HCT116 (cell line): ENCODE results near the gene DENND1A. TPM values are rescaled to one million over a fixed set of nuclear protein-coding genes. Genes with fewer than 3 reads are reported as not detected.

ENCODE experiments used
- ATAC-seq: fragments of 200-7000 bp; cut with Tn5 transposase; 2 replicates; pipeline ENCODE4 v1.9.1; 2020; ENCODE audit warnings: mild to moderate bottlenecking, moderate library complexity
- BruUV-seq: library from RNA; stranded (reverse); fragments of 400-500 nt; replicated peaks from 2 replicates; lab custom pipeline; 2021; lab: Mats Ljungman, UMichigan
- CTCF ChIA-PET: fragments of 300-600 bp; sonication (Branson Sonifier 250); formaldehyde crosslinking; loops from one replicate; lab custom pipeline; 2021; ENCODE audit warnings: antibody characterized with exemption; lab: Charles Lee
- POLR2A ChIA-PET: fragments of 300-600, 350-600 bp; sonication (Branson Sonifier 250); formaldehyde crosslinking; loops from one replicate; lab custom pipeline; 2021; ENCODE audit warnings: antibody characterized with exemption; lab: Charles Lee
- RAD21 ChIA-PET, 2 experiments: fragments of 300-600 bp; sonication (Branson Sonifier 250); formaldehyde crosslinking; loops; one replicate each; lab custom pipeline; 2023; ENCODE audit warnings: low total read pairs in 2 of 2; ENCODE audit not compliant: uncharacterized antibody in 2 of 2, unreplicated experiment in 2 of 2, low non-redundant PET in 1 of 2; lab: Charles Lee
- DNase-seq: peaks from one replicate; pipeline ENCODE4 v3.0.0-alpha.2; 2010; ENCODE audit warnings: low read depth, low spot score
- H2AFZ ChIP-seq: fragments of 200-600 bp; shearing (Covaris generic), sonication (generic); 2 replicates; pipeline ENCODE4 v1.6.1; 2017; ENCODE audit warnings: low read depth, mixed run types, mixed read lengths, antibody characterized with exemption, low read length; ENCODE audit not compliant: poor library complexity, severe bottlenecking
- H3K27ac ChIP-seq: 2 replicates; pipeline ENCODE4 v1.5.1; 2012; ENCODE audit warnings: low read depth, low read length
- H3K27me3 ChIP-seq: fragments of 200-600 bp; sonication (generic); 2 replicates; pipeline ENCODE4 v1.6.1; 2016; ENCODE audit warnings: mixed run types, low read length, mixed read lengths; ENCODE audit not compliant: insufficient read depth
- H3K36me3 ChIP-seq, 2 experiments: fragments of 200-500 bp in 1 of 2; fragments of 200-600 bp in 1 of 2; sonication (Bioruptor generic) in 1 of 2; sonication (generic) in 1 of 2; 2 replicates each; pipeline versions ENCODE4 v1.5.1 to v1.6.1; 2014 to 2016; ENCODE audit warnings: low read length in 2 of 2, inconsistent platforms in 1 of 2, mixed read lengths in 1 of 2, mixed run types in 1 of 2; ENCODE audit not compliant: insufficient read depth in 2 of 2, control insufficient read depth in 1 of 2
- H3K4me1 ChIP-seq, 2 experiments: fragments of 200-600 bp in 1 of 2; sonication (generic) in 1 of 2; 2 replicates each; pipeline versions ENCODE4 v1.5.1 to v1.6.1; 2012 to 2017; ENCODE audit warnings: low read length in 2 of 2, inconsistent platforms in 1 of 2, mild to moderate bottlenecking in 1 of 2, mixed read lengths in 1 of 2, mixed run types in 1 of 2, moderate library complexity in 1 of 2; ENCODE audit not compliant: insufficient read depth in 2 of 2, control insufficient read depth in 1 of 2
- H3K4me2 ChIP-seq: fragments of 200-600 bp; sonication (generic); 2 replicates; pipeline ENCODE4 v1.6.1; 2017; ENCODE audit warnings: mixed run types, low read length, mixed read lengths
- H3K4me3 ChIP-seq, 2 experiments: fragments of 200-600 bp in 1 of 2; sonication (generic) in 1 of 2; replicated peaks in 1 of 2; 2 replicates each; pipeline ENCODE4 v1.5.1; 2011 to 2016; ENCODE audit warnings: low read length in 2 of 2, control low read depth in 1 of 2, low read depth in 1 of 2, mild to moderate bottlenecking in 1 of 2, mixed read lengths in 1 of 2, mixed run types in 1 of 2
- H3K79me2 ChIP-seq: fragments of 200-600 bp; sonication (generic); 2 replicates; pipeline ENCODE4 v1.6.1; 2017; ENCODE audit warnings: mild to moderate bottlenecking, mixed run types, low read length, moderate library complexity, mixed read lengths; ENCODE audit not compliant: insufficient read depth
- H3K9ac ChIP-seq: fragments of 200-600 bp; sonication (generic); 2 replicates; pipeline ENCODE4 v1.6.1; 2016; ENCODE audit warnings: low read length, mixed read lengths
- H3K9me2 ChIP-seq: fragments of 200-600 bp; sonication (generic), shearing (Covaris generic); 2 replicates; pipeline ENCODE4 v1.6.1; 2017; ENCODE audit warnings: mixed run types, mild to moderate bottlenecking, moderate library complexity; ENCODE audit not compliant: insufficient read depth
- H3K9me3 ChIP-seq, 2 experiments: fragments of 200-500 bp in 1 of 2; fragments of 200-600 bp in 1 of 2; sonication (Bioruptor generic) in 1 of 2; sonication (generic) in 1 of 2; 2 replicates each; pipeline ENCODE4 v1.6.1; 2014 to 2017; ENCODE audit warnings: low read length in 2 of 2, mixed read lengths in 2 of 2, inconsistent platforms in 1 of 2, low read depth in 1 of 2, mild to moderate bottlenecking in 1 of 2, mixed run types in 1 of 2, moderate library complexity in 1 of 2; ENCODE audit not compliant: control insufficient read depth in 1 of 2, insufficient read depth in 1 of 2
- H4K20me1 ChIP-seq: fragments of 200-600 bp; sonication (generic), shearing (Covaris generic); 2 replicates; pipeline ENCODE4 v1.6.1; 2017; ENCODE audit warnings: mixed run types, mild to moderate bottlenecking, moderate library complexity; ENCODE audit not compliant: insufficient read depth
- CEBPB ChIP-seq: IDR thresholded peaks from 2 replicates; pipeline ENCODE4 v1.6.1; 2012; ENCODE audit warnings: low read depth
- EGR1 ChIP-seq: IDR thresholded peaks from 2 replicates; pipeline ENCODE4 v1.6.1; 2012; ENCODE audit warnings: low read depth
- FOSL1 ChIP-seq: IDR thresholded peaks from 2 replicates; pipeline ENCODE4 v1.6.1; 2012; ENCODE audit warnings: low read depth
- ZFX ChIP-seq: fragments of 450-650 bp; IDR thresholded peaks from 2 replicates; pipeline ENCODE4 v1.6.1; 2017
- intact Hi-C: fragments of 100-400 bp; cut with micrococcal nuclease; formaldehyde crosslinking; loops from 2 replicates; pipeline ENCODE4 v1.10.0; 2022
- total RNA-seq: library from RNA; stranded (reverse); gene quantifications from one replicate; pipeline ENCODE4 v1.2.1, GENCODE V29; 2021; ENCODE audit not compliant: unreplicated experiment
- TF ChIP-seq, protein P1 (sequence below): IDR thresholded peaks from 2 replicates; pipeline ENCODE4 v1.6.1; 2012; ENCODE audit warnings: low read depth
- TF ChIP-seq, protein P2 (sequence below): IDR thresholded peaks from 2 replicates; pipeline ENCODE4 v1.6.1; 2011; ENCODE audit warnings: mild to moderate bottlenecking, low read length, moderate library complexity; ENCODE audit not compliant: insufficient replicate concordance; ENCODE audit errors: extremely low read depth

DENND1A gene
- total RNA-seq, 1 experiment from 2014 or later, result 33.0 TPM

DNA sequence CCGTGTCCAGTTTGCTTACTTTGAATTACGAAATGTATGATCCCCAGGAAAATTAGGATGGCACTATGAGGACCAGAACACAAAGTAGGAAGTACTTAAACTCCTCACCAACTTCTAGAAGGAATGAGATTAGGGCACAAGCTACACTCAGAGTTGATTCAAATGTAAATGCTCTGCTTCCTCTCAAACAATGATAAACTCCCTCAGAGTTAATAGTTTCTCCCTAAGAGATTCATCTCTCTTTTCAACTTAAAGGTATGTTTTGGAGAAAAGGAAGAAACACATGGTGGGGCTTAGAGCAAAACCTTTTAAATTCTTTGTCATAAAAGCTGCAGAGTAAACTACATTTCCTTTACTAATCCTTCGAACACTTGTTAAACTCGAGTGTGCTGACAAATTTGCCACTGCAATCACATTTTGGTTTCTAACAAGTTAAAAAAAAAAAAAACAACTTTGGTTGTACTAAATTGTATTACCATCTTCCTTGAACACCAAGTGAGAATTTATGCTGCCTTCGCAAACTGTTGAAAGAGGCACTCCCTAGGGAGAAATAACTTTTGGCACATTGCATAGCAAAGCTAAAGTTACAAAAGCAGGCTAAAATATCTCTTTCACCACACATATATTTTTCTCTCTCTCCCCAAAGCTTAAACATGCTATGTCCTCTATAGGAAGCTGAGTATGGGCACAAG, 66.6 kb downstream of the DENND1A start:
- TF ChIP-seq, protein P1, sequence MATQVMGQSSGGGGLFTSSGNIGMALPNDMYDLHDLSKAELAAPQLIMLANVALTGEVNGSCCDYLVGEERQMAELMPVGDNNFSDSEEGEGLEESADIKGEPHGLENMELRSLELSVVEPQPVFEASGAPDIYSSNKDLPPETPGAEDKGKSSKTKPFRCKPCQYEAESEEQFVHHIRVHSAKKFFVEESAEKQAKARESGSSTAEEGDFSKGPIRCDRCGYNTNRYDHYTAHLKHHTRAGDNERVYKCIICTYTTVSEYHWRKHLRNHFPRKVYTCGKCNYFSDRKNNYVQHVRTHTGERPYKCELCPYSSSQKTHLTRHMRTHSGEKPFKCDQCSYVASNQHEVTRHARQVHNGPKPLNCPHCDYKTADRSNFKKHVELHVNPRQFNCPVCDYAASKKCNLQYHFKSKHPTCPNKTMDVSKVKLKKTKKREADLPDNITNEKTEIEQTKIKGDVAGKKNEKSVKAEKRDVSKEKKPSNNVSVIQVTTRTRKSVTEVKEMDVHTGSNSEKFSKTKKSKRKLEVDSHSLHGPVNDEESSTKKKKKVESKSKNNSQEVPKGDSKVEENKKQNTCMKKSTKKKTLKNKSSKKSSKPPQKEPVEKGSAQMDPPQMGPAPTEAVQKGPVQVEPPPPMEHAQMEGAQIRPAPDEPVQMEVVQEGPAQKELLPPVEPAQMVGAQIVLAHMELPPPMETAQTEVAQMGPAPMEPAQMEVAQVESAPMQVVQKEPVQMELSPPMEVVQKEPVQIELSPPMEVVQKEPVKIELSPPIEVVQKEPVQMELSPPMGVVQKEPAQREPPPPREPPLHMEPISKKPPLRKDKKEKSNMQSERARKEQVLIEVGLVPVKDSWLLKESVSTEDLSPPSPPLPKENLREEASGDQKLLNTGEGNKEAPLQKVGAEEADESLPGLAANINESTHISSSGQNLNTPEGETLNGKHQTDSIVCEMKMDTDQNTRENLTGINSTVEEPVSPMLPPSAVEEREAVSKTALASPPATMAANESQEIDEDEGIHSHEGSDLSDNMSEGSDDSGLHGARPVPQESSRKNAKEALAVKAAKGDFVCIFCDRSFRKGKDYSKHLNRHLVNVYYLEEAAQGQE, result no peak
- TF ChIP-seq, protein P2, sequence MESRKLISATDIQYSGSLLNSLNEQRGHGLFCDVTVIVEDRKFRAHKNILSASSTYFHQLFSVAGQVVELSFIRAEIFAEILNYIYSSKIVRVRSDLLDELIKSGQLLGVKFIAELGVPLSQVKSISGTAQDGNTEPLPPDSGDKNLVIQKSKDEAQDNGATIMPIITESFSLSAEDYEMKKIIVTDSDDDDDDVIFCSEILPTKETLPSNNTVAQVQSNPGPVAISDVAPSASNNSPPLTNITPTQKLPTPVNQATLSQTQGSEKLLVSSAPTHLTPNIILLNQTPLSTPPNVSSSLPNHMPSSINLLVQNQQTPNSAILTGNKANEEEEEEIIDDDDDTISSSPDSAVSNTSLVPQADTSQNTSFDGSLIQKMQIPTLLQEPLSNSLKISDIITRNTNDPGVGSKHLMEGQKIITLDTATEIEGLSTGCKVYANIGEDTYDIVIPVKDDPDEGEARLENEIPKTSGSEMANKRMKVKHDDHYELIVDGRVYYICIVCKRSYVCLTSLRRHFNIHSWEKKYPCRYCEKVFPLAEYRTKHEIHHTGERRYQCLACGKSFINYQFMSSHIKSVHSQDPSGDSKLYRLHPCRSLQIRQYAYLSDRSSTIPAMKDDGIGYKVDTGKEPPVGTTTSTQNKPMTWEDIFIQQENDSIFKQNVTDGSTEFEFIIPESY, result no peak
- TF ChIP-seq EGR1, result no peak
- no peak for TF ChIP-seq CEBPB
- TF ChIP-seq ZFX, result no peak
- no peak for TF ChIP-seq FOSL1
- POLR2A ChIA-PET, result no interaction called here
- RAD21 ChIA-PET, result no interaction called here

More for the DNA sequence above, 66.6 kb downstream of the DENND1A start:
- Histone ChIP-seq H3K27me3 (no peaks in the 10 kb centered on the region), H3K27ac (no peak overlapping the region), H3K79me2 (no peaks in the 10 kb centered on the region; the same call in none of the 2 replicates), H3K4me3 (no peak overlapping the region), H3K9ac (no peak overlapping the region), H4K20me1 (no peaks in the 10 kb centered on the region), H3K36me3 (no peaks in the 10 kb centered on the region), H3K4me2 (no peak overlapping the region), H2AFZ (no peak overlapping the region), H3K9me2 (no peaks in the 10 kb centered on the region), H3K4me1 (no peaks in the 10 kb centered on the region), H3K9me3 (no peaks in the 10 kb centered on the region)
- intact Hi-C loops, result no loop called here
- BruUV-seq, result no TSS peak
- no peak for ATAC-seq
- DNase-seq, result no peak
- CTCF ChIA-PET, result no interaction called here
